Activated CD8-positive, alpha-beta memory T cell treated with anti-CD3 and anti-CD28 coated beads, Interleukin-2, amount 50 U/mL, for 1 hour (primary cell): Measurements from ENCODE around the gene INSM1.
"Not testable (repeated sequence)": the region's sequence is repeated elsewhere in the genome, so short reads cannot be mapped to it uniquely, and the experiment has no call there.

Source experiments
- DNase-seq: peaks from one replicate; pipeline ENCODE4 v3.0.0-alpha.2; 2020; ENCODE audit errors: extremely low read depth

Gene INSM1

GRCh38 chr20:20367575-20368417, at the start of gene INSM1:
TSS of gene INSM1 (plus strand) at chr20:20368104. CDS start at chr20:20368268, 164 bp downstream.
- no peak for DNase-seq

GRCh38 chr20:20318365-20319161, 49.3 kb upstream of the INSM1 start:
- DNase-seq, result no peak

- DNase-seq, result no peak
Observed at GRCh38 chr20:20321134-20321533, 46.8 kb upstream of the INSM1 start.

GRCh38 chr20:20321917-20322316, 46.0 kb upstream of the INSM1 start:
- no peak for DNase-seq

GRCh38 chr20:20322912-20323311, 45.0 kb upstream of the INSM1 start:
- DNase-seq, result no peak

- no peak for DNase-seq
Observed at GRCh38 chr20:20327746-20328145, 40.2 kb upstream of the INSM1 start.

GRCh38 chr20:20329564-20329963, 38.3 kb upstream of the INSM1 start:
- no peak for DNase-seq

GRCh38 chr20:20331156-20331555, 36.7 kb upstream of the INSM1 start:
- no peak for DNase-seq

GRCh38 chr20:20331817-20332216, 36.1 kb upstream of the INSM1 start:
- no peak for DNase-seq

GRCh38 chr20:20333866-20334265, 34.0 kb upstream of the INSM1 start:
- DNase-seq, result no peak

GRCh38 chr20:20334489-20334888, 33.4 kb upstream of the INSM1 start:
- DNase-seq, result no peak

- DNase-seq, result no peak
Observed at GRCh38 chr20:20338133-20338730, 29.7 kb upstream of the INSM1 start.

- DNase-seq, result no peak
Observed at GRCh38 chr20:20340443-20340842, 27.5 kb upstream of the INSM1 start.

- DNase-seq, result no peak
Observed at GRCh38 chr20:20341371-20341770, 26.5 kb upstream of the INSM1 start.

- DNase-seq, result no peak
Observed at GRCh38 chr20:20342066-20342465, 25.8 kb upstream of the INSM1 start.

- no peak for DNase-seq
Observed at GRCh38 chr20:20343932-20344331, 24.0 kb upstream of the INSM1 start.

- DNase-seq, result no peak
Observed at GRCh38 chr20:20344476-20344875, 23.4 kb upstream of the INSM1 start.

- no peak for DNase-seq
Observed at GRCh38 chr20:20353576-20353975, 14.3 kb upstream of the INSM1 start.

- not testable (repeated sequence) for DNase-seq
Observed at GRCh38 chr20:20355503-20355902, 12.4 kb upstream of the INSM1 start.

GRCh38 chr20:20358801-20359200, 9.1 kb upstream of the INSM1 start:
- DNase-seq, result no peak

GRCh38 chr20:20359628-20360027, 8.3 kb upstream of the INSM1 start:
- no peak for DNase-seq

- no peak for DNase-seq
Observed at GRCh38 chr20:20360464-20360863, 7.4 kb upstream of the INSM1 start.
